ENCODE measurements around the gene SLC16A7. TPM values are rescaled to one million over a fixed set of nuclear protein-coding genes. Genes with fewer than 3 reads are reported as not detected.

SLC16A7 gene
- polyA plus RNA-seq, 1 donor: 6.6 TPM

GRCh38 chr12:59624732-59625460, 29.1 kb downstream of the SLC16A7 start:
- DNase-seq: no peak

DNA sequence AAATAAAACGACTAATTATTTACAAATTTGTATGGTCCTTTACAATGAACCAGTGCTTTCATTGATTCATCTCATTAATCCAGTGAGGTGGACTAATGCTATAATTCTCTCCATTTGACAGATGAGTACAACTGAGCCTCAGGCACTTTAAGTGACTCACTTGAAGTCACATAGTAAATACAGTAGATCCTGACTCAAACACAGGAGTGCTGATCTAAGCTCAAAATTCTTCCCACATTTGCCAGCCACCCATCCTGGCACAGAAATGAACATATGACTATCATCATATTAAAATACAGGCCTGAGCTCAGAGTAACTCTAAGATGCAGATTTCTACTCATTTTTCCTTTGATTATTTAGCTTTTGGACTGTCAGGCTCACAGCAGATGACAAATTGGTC, 30.6 kb downstream of the SLC16A7 start:
- DNase-seq: no peak

DNA sequence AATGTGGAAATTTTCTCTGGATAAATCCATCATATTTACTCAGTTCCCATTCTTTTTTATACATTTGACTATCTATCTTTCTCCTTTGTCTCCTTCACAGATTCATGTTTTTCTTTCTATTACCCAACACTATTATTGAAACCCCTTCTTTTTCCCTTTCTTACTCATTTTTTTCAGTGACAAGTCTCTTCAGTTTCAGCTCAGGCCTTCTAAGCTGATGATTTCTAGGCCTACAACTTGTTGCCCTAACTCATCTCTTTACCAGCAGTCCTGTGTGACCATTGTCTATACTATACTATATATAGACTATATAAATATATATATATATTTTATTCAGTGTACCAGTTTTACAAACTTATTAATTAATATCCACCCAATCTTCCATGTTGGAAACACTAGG, 31.8 kb downstream of the SLC16A7 start:
- no peak for DNase-seq

- no peak for DNase-seq
These were observed 34.1 kb downstream of the SLC16A7 start for GRCh38 chr12:59629890-59630289.

DNA sequence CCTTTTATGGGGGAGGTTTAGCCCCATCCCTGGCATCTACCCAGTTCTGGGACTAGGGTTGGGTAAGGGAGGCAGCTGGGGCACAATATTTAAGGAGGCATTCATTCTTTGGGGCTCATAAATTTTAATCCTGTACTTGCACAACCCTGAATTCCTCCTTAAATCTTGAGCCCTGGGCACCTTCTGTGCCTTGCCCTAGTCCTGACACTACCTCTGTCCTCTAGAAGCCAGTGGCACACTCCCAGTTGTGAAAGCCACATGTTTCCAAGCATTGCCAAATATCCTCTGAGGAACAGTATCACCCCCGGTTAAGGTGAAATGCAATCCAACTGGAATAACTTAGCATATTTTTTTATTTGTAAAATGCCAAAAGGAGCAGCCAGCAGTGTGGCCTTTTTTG, 36.6 kb downstream of the SLC16A7 start:
- DNase-seq: no peak

GRCh38 chr12:59634254-59634653, 38.4 kb downstream of the SLC16A7 start:
- DNase-seq: no peak

DNA sequence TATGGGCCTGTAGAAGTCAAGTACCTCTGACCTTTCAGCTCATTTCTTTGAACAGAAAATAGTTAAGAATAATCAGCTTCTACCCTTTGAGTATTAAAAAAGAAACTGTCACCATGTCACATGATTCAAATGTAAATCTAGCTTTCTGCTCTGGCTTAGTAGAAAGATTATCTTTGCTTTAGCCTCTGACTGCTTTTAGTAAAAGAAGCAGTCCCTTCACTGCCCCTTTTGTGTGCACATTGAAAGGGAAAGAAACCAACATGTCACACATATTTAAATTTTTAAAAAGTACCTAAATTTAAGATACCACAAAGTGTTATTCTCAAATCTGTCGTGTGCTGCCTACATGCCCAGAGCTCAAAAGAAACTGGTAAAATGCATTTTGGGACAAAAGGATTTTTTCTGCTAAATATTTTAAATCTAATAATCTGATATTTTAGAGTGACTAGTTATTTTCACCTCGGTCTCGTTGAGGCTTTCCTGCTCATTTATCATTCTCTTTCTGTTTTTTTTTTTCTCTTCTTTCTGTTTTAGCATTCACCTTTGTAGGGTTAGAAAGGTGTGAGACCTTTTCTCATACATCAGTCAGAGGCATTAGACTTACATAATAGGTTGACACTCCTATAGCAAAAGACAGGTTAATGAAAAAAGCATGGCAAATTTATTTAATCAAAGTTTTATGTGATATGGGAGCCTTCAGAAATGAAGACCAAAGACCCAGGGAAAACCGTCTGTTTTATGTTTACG, 41.3 kb downstream of the SLC16A7 start:
- no peak for DNase-seq

DNA sequence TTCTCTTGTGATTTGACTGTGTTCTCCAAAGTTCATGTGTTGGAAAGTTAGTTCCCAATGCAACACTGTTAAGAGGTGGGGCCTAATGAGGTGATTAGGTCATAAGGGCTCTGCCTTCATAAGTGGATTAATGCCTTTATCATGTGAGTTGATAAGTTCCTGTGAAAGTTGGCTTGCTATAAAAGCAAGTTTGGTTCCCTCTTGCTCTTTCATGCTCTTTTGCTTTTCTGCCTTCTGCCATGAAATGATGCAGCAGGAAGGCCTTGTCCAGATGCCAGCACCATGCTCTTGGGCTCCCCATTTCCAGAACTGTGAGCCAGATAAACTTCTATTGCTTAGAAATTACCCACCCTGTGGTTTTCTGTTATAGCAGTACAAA, 41.9 kb downstream of the SLC16A7 start:
- no peak for DNase-seq

GRCh38 chr12:59643550-59643949, 47.7 kb downstream of the SLC16A7 start:
- DNase-seq: no peak

- no peak for DNase-seq
These were observed 49.4 kb downstream of the SLC16A7 start for GRCh38 chr12:59645242-59645641.

GRCh38 chr12:59646636-59647035, 50.8 kb downstream of the SLC16A7 start:
- DNase-seq: no peak

- no peak for DNase-seq
These were observed 53.4 kb downstream of the SLC16A7 start for GRCh38 chr12:59649203-59649602.

DNA sequence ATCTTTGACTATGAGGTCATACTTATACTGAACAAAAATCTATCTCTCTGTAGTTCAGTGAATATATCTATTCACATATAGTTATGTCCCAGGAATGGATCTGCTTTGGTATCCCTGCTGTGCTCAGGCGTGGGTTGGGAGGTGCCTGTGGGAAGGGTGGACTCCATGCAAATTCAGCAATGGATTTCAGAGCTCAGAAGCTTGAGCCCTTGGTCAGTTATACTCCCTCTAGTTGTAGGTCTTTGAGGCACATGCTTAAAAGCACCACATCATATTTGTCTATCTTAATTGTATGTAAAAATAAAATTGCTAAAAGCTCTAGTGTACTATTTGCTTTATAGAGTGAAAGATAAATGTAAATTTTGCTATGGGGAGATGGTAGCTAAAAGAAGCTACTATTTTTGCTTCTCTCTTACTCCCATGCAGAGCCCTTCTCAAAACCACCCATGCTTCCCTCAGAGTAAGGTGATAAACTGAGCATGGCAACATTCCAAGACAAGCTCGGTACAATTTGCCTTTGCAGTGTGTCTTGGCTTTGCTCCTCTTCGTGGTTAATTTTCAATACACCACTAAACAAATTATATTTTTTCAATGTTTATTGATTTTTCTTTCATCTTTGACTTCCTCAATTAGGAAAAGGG, 54.9 kb downstream of the SLC16A7 start:
- no peak for DNase-seq

DNA sequence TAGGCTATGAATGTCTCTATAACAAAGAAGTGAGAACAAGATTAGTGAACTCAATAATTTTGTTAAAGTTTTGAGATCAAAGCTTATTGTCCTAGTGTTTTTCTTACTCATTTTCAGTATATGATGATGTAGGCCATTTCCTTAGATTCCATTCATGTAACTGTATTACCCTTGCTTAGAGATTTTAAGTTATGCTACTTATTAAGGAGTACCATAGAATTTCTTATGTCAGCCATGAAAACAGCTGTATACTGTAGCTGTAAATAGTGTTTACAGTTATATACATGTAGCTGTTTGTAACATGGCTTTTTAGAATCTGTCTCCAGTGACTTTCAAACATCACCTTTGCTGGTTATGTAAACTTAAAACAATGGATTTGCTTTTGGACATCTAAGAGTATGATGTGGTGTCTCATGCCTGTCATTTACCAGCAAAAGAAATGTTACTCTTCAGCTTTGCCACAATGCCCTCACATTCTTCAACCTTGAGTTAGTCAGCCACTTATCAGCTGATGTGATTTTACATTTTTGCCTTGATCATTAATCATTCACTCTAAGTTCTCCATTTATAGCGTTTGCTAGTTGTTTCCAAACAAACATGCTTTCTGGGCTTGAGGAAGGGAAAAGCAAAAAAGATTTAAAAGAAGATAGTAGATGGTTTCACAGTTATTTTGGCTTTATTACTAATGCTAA, 55.5 kb downstream of the SLC16A7 start:
- DNase-seq: no peak

DNA sequence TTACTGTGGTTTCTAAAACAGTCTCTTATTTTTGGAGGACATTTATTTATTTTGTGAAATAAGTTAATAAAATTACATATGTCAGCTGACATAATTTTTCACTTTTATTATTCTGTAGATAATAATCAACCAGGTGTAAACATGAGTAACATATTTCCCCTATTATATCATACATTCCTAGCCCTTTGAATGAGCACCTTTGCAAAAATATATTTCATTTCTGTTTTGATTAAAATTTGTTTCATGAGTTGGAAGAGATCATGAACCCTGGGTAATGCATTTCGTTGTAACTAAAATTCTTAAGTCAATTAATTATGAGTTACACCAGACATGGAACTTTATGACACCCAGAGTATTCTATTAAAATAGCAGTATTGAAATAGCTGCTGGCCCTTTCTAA, 56.3 kb downstream of the SLC16A7 start:
- no peak for DNase-seq

DNA sequence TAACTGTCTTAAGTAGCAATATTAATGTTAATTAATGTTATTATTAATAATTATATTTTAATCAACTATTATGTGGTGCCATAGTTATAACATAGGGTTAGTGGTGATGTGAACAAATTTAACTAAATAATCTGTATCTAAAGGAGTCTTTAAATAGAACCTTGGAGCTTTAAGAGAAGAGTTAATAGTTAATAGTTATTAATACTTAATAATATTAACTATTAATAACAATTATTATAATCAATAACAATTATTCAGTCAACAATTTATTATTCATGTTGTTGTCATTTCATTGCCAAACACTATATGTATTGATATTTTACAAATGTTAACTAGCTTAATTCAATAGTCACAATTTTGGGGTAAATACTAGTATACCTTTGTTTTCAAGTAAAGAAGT, 58.2 kb downstream of the SLC16A7 start:
- no peak for DNase-seq

DNA sequence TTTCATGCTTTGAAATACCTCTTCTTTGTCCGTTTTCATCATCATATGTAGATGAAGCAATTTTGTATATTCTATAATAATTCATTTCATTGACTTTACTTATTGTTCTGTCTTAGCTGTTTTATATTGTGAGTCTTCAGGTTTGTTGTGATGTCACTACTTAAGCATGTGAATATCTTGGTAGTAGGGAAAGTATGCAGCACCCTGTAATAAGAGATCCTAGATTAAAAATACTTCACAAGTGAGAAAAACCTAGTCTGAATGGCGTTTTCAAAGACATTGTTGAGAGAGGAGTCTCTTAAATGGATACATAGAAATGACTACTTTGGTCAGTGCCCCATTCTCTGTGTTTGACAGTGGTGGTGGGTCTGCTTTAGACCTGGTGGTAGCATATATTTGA, 61.4 kb downstream of the SLC16A7 start:
- DNase-seq: no peak

- no peak for DNase-seq
These were observed 61.9 kb downstream of the SLC16A7 start for GRCh38 chr12:59657711-59658110.

GRCh38 chr12:59660148-59660547, 64.3 kb downstream of the SLC16A7 start:
- DNase-seq: no peak

- DNase-seq: no peak
These were observed 65.2 kb downstream of the SLC16A7 start for GRCh38 chr12:59660921-59661597.

GRCh38 chr12:59664495-59664894, 68.7 kb downstream of the SLC16A7 start:
- DNase-seq: no peak

- DNase-seq: no peak
These were observed 69.9 kb downstream of the SLC16A7 start for GRCh38 chr12:59665701-59666100.

Measured in left kidney (tissue), 2 donors.